HG02840 (cell line): Measurements from ENCODE around the gene SF1.

Source experiments
- ATAC-seq: cut with Tn5 transposase; IDR thresholded peaks from one replicate; pipeline ENCODE4 v1.9.1; 2021; ENCODE audit warnings: mild to moderate bottlenecking, moderate library complexity, moderate number of reproducible peaks; ENCODE audit not compliant: unreplicated experiment, low FRiP score

The SF1 gene

GRCh38 chr11:64750361-64751054 lies 27.8 kb downstream of the SF1 start:
- no peak for ATAC-seq

GRCh38 chr11:64747961-64748665 lies 30.2 kb downstream of the SF1 start:
- ATAC-seq = no peak

DNA sequence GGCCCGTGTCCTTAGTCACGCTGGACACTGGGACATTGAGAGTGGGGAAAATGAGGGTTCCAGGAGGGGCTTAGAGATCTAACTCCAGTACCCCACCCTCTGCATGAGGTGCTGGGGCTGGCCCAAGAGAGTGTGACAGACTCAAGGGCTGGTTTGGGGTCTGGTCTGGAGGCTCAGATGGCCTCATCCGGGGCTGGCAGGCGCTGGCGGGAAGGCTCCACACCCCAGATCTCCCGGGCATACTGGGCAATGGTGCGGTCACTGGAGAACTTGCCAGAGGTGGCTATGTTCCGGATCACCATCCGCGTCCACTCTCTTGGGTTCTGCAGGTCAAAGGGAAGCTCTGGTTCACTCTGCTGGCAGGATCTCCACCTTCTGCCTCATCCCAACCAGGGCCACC lies 31.9 kb downstream of the SF1 start:
- ATAC-seq = no peak

DNA sequence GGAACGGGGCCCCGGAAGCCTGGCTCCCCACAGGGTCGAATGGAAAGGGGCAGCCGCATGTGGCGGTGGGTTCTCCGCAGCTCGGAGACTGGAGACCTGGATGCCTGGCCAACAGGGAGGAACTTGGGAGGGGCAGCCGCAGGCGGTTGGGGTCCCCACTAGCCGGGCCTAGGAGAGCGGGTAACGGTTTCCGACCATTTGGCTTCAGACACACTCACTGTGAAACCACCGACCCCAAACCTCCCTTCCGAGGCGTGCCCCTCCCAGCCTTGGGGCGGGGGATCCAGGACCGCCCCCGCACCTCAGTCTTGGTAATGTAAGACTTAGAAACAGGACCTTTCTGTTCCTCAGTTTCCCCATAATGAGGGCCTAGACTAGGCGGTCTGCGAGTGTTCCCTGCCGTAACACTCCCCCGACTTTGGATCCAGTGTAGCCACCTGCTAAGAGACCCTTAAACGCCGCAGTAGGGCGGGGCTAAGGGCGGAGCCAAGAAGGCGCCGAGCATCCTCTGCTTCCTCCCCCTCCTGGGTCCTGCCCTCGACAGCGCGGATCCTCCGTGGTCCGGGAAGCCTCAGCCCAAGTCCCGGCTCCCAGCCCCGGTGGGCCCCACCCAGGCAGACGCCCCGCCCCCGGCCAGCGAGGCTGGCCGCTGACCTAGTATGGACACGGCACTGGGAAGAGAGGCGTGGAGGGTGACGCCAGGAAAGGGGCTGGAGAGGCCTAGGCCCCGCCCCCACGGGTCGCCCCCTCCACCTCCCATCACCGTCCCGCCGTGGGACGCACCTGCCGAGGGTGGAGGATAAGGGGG lies 32.6 kb downstream of the SF1 start:
- no peak for ATAC-seq

DNA sequence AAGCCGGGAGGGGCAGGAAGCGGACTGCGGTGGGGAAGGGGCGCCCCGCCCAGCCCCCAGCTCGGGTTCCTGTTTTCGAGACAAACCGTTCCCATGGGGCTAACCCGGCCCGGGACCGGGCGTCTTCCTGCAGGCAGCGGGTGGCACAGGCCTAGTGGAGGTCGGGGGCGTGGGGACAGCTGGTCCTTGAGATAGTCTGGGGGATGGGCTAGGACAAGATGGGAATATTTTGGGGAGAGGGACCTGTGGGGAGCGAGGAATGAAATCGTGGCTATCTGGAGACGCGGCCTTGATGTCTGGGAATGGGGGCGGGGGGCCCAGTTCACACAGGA lies 33.2 kb downstream of the SF1 start:
- ATAC-seq = no peak

- ATAC-seq = no peak
Observed at GRCh38 chr11:64744544-64745188, 33.7 kb downstream of the SF1 start.

DNA sequence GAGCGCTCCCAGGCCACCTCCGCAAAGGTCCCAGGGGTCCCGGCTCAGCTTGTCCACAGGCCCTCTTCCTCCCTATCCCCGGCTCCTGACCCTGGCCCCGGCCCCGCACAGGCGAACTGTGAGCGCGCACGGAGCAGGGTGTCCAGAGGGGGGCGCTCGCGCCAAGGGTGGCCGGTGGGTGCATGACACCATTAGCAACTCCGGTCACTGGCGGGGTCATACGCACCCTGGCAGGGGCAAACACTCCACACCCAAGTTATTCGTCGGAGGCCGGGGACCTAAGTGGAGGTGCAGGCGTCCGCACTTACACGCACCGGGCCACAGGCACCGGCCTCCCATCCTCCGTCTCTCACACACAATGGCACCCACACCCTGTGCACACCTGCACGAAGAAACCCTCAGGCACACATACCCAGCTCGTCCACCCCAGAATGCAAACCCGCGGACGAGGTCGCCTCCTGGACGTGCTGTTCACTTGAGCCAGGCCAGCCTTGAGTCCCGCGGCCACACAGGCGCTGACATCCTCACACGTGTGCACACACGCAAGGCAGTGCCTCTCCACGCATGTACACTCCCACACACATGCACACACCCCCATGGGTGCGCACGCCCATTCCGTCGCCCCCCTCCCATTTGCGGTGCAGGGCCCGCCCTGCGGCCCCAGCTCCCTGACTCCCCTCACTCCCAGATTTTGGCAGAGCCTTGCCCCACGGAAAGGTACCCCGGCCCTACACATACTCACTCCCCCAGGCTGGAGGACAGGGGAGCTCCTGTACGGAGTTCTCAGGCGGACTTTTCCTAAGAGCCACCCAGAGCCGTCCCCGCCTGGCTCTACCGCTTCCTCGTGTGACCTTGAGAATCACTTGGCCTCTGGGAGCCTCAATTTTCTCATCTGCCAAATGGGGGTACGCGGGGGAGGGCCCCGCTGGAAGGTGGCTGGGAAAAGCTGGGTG lies 34.5 kb downstream of the SF1 start, which contains the start of gene RASGRP2:
RASGRP2 (minus strand) TSS at position 552 of the 953 bp plus-strand sequence. CDS start 1,276 bp downstream, outside the sequence.
- no peak for ATAC-seq

GRCh38 chr11:64742889-64743590 lies 35.3 kb downstream of the SF1 start:
- ATAC-seq = no peak

- no peak for ATAC-seq
Observed at GRCh38 chr11:64742087-64742888, 36.1 kb downstream of the SF1 start.

DNA sequence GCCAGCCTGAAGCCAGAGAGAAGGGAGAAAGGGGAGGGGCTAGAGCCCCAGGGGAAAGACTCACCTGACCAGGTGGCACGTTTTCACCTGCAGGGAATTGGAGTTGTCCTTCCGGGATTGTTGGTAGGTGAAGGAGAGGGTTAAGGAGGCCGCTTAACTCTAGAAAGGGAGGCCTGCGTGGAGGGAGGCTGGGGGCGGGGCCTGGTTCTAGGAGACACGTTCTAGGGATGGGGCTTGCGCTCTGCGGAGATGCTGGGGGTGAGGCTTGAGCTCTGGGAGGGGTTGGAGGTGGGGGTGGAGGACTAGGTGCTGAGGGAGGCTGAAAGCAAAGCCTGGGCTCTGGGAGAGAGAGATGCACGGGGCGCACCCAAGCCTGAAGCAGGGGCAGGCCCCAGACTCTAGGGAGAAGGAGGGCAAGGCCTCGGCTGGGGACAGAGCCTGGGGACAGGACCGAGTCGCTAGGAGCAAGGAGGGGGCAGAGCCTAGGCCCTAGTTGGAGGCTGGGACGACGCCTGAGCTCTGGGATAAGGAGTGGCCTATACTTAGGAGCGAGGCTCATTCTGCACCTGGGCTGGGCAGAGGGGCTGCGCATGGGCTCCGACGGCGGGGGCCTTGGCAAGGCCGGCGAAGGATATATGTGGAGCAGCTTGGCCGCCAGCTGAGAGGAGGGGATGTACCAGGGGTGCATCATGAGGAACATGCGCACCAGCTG lies 36.8 kb downstream of the SF1 start:
- no peak for ATAC-seq

DNA sequence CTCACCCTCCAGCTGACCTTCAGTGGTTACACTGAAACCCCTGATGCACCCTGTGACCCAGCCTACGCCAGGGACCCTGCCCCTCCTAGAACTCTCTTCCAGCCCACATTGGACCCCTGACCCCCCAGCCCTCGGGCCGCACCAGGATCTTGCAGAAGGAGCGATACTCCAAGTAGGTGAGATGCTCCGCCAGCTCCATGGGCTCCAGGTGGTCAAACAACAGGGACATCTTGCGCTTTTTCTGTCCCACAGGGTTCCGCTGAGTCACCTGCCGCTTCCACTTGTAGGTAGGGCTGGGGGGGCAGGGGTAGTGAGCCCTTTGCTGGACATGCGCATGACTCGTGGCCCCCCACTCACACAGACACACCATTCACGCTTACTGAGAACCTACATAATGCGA lies 38.5 kb downstream of the SF1 start:
- no peak for ATAC-seq

- no peak for ATAC-seq
Observed at GRCh38 chr11:64736654-64737053, 41.7 kb downstream of the SF1 start.

DNA sequence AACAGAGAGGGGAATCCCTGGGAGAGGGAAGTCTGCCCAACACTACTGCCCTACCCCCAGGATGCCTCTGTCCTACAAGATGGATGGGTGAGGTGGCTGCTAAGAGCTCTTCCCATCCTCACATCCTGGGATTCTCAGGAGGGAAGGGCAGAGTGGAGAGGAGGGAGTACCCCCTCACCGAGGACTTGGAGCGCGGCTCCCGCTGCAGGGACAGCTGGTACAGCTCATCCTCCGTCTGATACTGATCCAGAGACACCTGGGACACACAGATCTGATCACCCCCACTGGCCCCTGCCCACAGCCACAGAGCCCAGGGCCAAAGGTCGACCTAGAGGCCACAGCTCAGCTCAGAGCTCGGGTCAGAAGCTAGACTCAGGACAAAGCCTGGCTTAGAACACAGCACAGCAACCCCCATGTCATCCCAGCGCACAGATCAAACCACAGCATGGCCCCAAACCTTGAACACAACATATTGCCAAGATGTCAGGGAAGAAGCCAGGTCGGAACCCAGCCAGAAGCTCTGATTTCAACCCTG lies 42.5 kb downstream of the SF1 start:
- ATAC-seq = no peak

DNA sequence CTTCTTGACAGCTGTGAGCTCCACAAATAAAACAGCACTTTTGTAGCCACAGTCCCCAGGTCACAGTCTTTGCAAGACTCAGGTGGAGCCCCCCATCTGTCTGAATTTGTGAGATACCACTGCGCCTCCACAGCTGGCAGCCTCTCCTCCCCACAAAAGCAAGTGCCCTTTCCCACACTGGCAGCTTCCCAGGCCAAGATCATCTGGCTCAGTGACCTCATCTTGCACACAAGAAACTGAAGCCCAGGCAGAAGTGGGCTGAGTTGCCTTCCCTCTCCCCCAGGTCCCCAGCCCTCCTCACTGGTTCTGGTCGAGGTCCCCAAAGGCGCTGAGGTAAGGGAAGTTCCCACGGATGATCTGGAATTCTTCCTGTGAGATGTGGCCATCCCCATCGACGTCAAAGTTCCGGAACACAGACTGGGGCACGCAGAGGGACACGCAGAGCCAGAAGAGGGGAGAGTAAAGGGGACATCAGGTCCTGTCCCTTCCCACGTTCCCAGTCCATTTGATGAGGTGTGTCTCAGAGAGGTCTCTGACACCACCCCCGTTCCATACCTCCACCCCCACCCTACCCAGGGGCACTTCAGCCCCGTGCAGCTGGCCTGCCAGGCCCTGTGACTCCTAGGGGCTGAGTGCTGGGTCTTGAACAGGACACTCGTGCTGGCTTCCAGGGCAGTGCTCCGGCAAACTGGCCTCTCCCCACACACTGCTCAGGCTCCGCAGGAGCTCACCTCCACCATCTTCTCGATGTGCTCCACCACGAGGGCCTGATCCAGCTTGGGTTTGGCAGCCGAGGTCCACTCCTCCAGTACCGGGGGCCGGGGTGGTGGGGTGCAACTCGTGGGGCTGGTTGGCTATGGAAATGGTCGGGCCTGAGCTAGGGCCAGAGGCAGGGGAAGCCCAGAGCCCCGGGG lies 43.3 kb downstream of the SF1 start:
- ATAC-seq = no peak

DNA sequence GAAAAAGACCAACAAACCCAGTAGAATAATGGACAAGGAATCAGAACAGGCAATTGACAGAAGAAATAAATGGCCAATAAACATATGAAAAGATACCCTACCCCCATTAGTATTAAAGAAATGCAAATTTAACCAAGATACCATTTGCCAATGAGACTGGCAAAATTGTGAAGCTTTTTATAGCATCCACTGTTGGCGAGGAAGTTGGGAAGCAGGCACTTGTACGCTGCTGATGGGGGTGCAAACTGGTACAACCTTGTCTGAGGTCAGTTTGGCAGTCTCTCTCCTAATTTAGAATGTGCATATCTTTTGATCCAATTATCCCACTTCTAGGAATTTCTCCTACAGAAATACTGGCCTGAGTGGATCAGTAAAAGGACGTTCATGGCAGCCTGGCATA lies 46.7 kb downstream of the SF1 start:
- no peak for ATAC-seq

GRCh38 chr11:64729851-64730382 lies 48.4 kb downstream of the SF1 start:
- ATAC-seq = no peak
